ENCODE results near the gene CNOT10.

- no peak for TF ChIP-seq CTCF (IDR thresholded peaks at IDR 0.05)
- TF ChIP-seq POLR2A (IDR thresholded peaks at IDR 0.05), result no peak
These were observed 34.9 kb downstream of the CNOT10 start for GRCh38 chr3:32719931-32720330.
